K562 (cell line): ENCODE measurements around the gene ANKRD61. TPM values are rescaled to one million over a fixed set of nuclear protein-coding genes. Genes with fewer than 3 reads are reported as not detected.

Experiments
- BHLHE40 ChIP-seq: IDR thresholded peaks from 2 replicates; pipeline ENCODE4 v1.6.1; 2011; ENCODE audit warnings: low read length, improper control_type of control experiment
- BRCA1 ChIP-seq, 2 experiments: fragments of 450-650 bp in 1 of 2; sonication (generic) in 1 of 2; formaldehyde crosslinking in 1 of 2; IDR thresholded peaks; 2 replicates each; pipeline versions ENCODE4 v1.5.0 to v1.6.1; 2017 to 2020; ENCODE audit warnings: mild to moderate bottlenecking in 1 of 2, missing genetic modification reagents in 1 of 2
- CCNT2 ChIP-seq: IDR thresholded peaks from 2 replicates; pipeline ENCODE4 v1.6.1; 2011; ENCODE audit warnings: borderline replicate concordance, low read depth, mild to moderate bottlenecking, moderate library complexity, mixed read lengths, low read length; ENCODE audit not compliant: insufficient read length; ENCODE audit errors: extremely low read depth
- EGR1 ChIP-seq: fragments of 450-650 bp; conservative IDR thresholded peaks from 2 replicates; pipeline ENCODE4 v1.6.1; 2017; ENCODE audit warnings: mild to moderate bottlenecking
- MAZ ChIP-seq, 2 experiments: fragments of 450-650 bp in 1 of 2; sonication (generic) in 1 of 2; formaldehyde crosslinking; IDR thresholded peaks in 1 of 2; conservative IDR thresholded peaks in 1 of 2; 2 replicates each; pipeline versions ENCODE4 v1.4.0 to v1.5.0; 2020; ENCODE audit warnings: mild to moderate bottlenecking in 1 of 2, missing genetic modification reagents in 1 of 2
- MCM5 ChIP-seq: fragments of 450-650 bp; IDR thresholded peaks from 2 replicates; pipeline ENCODE4 v1.6.1; 2016; ENCODE audit warnings: low read depth
- NCOR1 ChIP-seq: fragments of 450-650 bp; IDR thresholded peaks from 2 replicates; pipeline ENCODE4 v1.6.1; 2016; ENCODE audit warnings: mild to moderate bottlenecking, moderate library complexity
- SMARCE1 ChIP-seq: fragments of 450-650 bp; IDR thresholded peaks from 2 replicates; pipeline ENCODE4 v1.7.1; 2016; ENCODE audit warnings: mild to moderate bottlenecking
- SUPT5H ChIP-seq: fragments of 450-650 bp; IDR thresholded peaks from 2 replicates; pipeline ENCODE4 v1.6.1; 2016
- ZNF263 ChIP-seq: sonication (generic); formaldehyde crosslinking; IDR thresholded peaks from 2 replicates; pipeline ENCODE4 v1.8.0; 2022; ENCODE audit warnings: mild to moderate bottlenecking, missing genetic modification reagents, borderline replicate concordance
- ZNF583 ChIP-seq: fragments of 250-450 bp; sonication (Bioruptor Pico); IDR thresholded peaks from 2 replicates; pipeline ENCODE4 v1.4.0; 2020
- polyA plus RNA-seq, 8 experiments: library from polyadenylated mRNA; depleted of rRNA in 4 of 8; stranded (reverse) in 5 of 8; unstranded in 3 of 8; fragments of >200 nt; fragmentation: Nextera tagmentation in 2 of 8; fragmentation: Illumina TruSeq in 1 of 8; extraction: Ambion mirVana in 2 of 8; extraction: Trizol in 1 of 8; gene quantifications; 2 replicates each; pipeline versions ENCODE4 v1.2.1 to v1.2.3, GENCODE V29; 2011 to 2014; ENCODE audit warnings: inconsistent platforms in 1 of 8, missing spikeins in 1 of 8
- total RNA-seq, 7 experiments: library from RNA; depleted of rRNA in 6 of 7; stranded (reverse); fragments of >200 nt in 6 of 7; fragmentation: Illumina TruSeq in 2 of 7; extraction: Trizol in 2 of 7; gene quantifications; 2 replicates each; pipeline versions ENCODE4 v1.2.1 to v1.2.3, GENCODE V29; 2011 to 2021; ENCODE audit warnings: low replicate concordance in 1 of 7
- TF ChIP-seq, protein P1 (sequence below), 2 experiments: fragments of 450-650 bp; IDR thresholded peaks; 2 replicates each; pipeline ENCODE4 v1.6.1; 2016; ENCODE audit warnings: mild to moderate bottlenecking in 2 of 2, borderline replicate concordance in 1 of 2, low read depth in 1 of 2, moderate library complexity in 1 of 2
- TF ChIP-seq, protein P2 (sequence below), 2 experiments: IDR thresholded peaks; 2 replicates each; pipeline ENCODE4 v1.6.1; 2012; ENCODE audit warnings: improper control_type of control experiment in 2 of 2, low read depth in 2 of 2, low read length in 2 of 2, borderline replicate concordance in 1 of 2
- TF ChIP-seq, protein P3 (sequence below): sonication (generic); formaldehyde crosslinking; IDR thresholded peaks from 2 replicates; pipeline ENCODE4 v1.8.1; 2023; ENCODE audit warnings: mild to moderate bottlenecking, missing genetic modification reagents, moderate library complexity

The ANKRD61 gene
- total and polyA plus RNA-seq, 9 of the 15 experiments (the other 6 are each of a cell fraction or from before 2014, with no cell fraction given) = 0.08 to 0.11 (median 0.09) TPM; not detected in 5

DNA sequence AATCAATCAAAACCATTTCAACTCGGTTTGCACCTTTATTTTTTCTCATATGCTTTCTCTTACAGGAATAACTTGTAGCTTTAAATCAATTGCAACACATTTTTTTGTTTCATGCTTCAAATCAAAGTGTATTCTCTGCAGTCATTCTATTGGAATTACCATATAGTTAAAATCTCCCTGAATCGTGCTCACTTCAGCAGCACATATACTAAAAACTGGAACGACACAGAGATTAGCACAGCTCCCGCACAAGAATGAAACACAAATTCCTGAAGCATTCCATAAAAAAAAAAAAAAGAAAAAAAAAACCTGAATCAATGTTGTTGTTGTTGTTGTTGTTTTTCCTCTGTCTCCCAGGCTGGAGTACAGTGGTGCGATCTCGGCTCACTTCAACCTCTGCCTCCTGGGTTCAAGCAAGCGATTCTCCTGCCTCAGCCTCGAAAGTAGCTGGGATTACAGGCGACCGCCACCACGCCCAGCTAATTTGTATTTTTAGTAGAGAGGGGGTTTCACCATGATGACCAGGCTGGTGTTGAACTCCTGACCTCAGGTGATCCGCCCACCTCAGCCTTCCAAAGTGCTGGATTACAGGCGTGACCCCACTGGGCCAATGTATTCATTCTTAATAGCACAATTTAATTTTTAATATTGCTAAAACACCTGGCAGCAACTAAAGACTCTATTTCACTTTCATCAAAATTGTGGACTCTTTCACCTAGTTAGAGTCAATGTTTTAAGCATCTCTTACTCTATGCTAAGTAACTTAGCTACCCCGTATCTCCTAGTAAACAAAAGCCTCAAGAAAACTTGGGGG, 26.3 kb downstream of the ANKRD61 start (continued):
- TF ChIP-seq, protein P1, sequence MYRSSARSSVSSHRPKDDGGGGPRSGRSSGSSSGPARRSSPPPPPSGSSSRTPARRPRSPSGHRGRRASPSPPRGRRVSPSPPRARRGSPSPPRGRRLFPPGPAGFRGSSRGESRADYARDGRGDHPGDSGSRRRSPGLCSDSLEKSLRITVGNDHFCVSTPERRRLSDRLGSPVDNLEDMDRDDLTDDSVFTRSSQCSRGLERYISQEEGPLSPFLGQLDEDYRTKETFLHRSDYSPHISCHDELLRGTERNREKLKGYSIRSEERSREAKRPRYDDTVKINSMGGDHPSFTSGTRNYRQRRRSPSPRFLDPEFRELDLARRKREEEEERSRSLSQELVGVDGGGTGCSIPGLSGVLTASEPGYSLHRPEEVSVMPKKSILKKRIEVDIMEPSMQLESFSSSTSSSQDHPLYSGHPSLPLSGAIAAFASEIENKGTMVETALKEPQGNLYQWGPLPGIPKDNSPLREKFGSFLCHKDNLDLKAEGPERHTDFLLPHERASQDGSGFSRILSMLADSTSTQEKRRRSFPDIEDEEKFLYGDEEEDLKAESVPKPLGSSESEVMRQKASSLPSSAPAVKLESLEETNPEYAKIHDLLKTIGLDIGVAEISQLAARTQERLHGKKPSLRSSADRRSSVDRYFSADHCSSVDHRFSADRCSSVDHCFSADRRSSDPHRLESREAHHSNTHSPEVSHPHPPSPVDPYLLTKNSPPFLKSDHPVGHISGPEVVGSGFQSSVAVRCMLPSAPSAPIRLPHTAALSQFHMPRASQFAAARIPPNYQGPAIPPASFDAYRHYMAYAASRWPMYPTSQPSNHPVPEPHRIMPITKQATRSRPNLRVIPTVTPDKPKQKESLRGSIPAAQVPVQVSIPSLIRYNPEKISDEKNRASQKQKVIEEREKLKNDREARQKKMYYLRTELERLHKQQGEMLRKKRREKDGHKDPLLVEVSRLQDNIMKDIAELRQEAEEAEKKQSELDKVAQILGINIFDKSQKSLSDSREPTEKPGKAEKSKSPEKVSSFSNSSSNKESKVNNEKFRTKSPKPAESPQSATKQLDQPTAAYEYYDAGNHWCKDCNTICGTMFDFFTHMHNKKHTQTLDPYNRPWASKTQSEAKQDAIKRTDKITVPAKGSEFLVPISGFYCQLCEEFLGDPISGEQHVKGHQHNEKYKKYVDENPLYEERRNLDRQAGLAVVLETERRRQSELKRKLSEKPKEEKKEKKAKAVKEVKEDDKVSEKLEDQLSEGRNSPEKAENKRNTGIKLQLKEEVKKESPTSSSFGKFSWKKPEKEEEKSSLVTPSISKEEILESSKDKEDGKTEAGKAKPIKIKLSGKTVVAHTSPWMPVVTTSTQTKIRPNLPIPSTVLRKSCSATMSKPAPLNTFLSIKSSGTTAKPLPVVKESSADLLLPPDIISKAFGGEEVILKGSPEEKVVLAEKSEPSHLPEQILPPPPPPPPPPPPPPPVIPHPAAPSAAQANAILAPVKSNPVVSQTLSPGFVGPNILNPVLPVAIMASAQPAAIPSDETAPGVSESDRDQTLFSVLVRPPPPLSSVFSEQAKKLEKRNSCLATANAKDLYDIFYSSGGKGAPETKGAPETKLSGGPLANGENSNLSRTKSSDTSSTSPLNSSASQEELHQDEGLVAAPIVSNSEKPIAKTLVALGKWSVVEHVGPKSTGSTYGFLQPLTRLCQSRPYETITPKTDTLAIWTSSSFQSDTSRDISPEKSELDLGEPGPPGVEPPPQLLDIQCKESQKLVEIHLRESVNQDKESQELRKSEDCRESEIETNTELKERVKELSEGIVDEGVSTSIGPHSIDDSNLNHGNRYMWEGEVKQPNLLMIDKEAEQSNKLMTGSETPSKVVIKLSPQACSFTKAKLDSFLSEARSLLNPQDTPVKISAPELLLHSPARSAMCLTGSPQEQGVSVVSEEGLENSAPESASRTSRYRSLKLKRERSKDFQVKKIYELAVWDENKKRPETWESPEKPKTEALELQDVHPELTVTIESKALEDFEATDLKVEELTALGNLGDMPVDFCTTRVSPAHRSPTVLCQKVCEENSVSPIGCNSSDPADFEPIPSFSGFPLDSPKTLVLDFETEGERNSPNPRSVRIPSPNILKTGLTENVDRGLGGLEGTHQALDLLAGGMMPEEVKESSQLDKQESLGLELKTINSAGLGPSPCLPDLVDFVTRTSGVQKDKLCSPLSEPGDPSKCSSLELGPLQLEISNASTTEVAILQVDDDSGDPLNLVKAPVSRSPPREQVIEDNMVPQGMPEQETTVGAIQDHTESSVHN (IDR thresholded peaks at IDR 0.05; ENCODE audit: borderline replicate concordance in 1 of 2, low read depth in 1 of 2) = 0 out of 4 replicates have a peak, but pooled peaks of 1 of the 2 experiments have one; percentile 13
- peak; percentile 48; the same call in 1 of the 2 replicates for TF ChIP-seq BHLHE40
- TF ChIP-seq, protein P2, sequence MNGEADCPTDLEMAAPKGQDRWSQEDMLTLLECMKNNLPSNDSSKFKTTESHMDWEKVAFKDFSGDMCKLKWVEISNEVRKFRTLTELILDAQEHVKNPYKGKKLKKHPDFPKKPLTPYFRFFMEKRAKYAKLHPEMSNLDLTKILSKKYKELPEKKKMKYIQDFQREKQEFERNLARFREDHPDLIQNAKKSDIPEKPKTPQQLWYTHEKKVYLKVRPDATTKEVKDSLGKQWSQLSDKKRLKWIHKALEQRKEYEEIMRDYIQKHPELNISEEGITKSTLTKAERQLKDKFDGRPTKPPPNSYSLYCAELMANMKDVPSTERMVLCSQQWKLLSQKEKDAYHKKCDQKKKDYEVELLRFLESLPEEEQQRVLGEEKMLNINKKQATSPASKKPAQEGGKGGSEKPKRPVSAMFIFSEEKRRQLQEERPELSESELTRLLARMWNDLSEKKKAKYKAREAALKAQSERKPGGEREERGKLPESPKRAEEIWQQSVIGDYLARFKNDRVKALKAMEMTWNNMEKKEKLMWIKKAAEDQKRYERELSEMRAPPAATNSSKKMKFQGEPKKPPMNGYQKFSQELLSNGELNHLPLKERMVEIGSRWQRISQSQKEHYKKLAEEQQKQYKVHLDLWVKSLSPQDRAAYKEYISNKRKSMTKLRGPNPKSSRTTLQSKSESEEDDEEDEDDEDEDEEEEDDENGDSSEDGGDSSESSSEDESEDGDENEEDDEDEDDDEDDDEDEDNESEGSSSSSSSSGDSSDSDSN (IDR thresholded peaks at IDR 0.05; ENCODE audit: borderline replicate concordance in 1 of 2, low read depth in 2 of 2, low read length in 2 of 2) = no peak
- TF ChIP-seq SUPT5H = peak; percentile 13; the same call in 1 of the 2 replicates
- no peak for TF ChIP-seq CCNT2
- 0 out of 2 replicates have a peak, but pooled peaks have one; percentile 10 for TF ChIP-seq SMARCE1
- TF ChIP-seq EGR1 = peak; percentile 50
- TF ChIP-seq BRCA1 (IDR thresholded peaks at IDR 0.05) = no peak
- no peak for TF ChIP-seq BRCA1 (CRISPR knock-in tag; IDR thresholded peaks at IDR 0.05)
- no peak for TF ChIP-seq ZNF263
- no peak for TF ChIP-seq MCM5
- TF ChIP-seq ZNF583 (CRISPR knock-in tag) = no peak
- 0 out of 4 replicates have a peak, but pooled peaks of 1 of the 2 experiments have one; percentile 16 for TF ChIP-seq MAZ (CRISPR knock-in tag; conservative IDR thresholded peaks at IDR 0.05 in 1 of 2, IDR thresholded peaks at IDR 0.05 in 1 of 2)
- TF ChIP-seq, protein P3, sequence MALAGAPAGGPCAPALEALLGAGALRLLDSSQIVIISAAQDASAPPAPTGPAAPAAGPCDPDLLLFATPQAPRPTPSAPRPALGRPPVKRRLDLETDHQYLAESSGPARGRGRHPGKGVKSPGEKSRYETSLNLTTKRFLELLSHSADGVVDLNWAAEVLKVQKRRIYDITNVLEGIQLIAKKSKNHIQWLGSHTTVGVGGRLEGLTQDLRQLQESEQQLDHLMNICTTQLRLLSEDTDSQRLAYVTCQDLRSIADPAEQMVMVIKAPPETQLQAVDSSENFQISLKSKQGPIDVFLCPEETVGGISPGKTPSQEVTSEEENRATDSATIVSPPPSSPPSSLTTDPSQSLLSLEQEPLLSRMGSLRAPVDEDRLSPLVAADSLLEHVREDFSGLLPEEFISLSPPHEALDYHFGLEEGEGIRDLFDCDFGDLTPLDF = no peak
- no peak for TF ChIP-seq NCOR1
